ENCODE data around the gene ZDHHC9.

ZDHHC9 gene

DNA sequence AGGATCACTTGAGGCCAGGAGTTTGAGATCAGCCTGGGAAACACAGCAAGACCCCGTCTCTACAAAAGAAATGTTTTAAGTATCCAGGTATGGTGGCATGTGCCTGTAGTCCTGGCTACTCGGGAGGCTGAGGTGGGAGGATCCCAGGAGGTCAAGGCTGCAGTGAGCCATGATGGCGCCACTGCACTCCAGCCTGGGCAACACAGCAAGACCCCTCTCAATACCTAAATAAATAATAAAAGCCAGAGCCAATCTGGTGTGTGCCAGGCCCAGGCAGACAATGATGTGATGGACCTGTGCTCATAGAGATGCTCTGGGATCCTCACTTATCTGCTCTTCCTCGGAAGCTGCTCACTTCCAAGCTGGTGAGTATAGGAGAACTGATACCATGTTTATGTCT, 82.1 kb downstream of the ZDHHC9 start:
- Histone ChIP-seq H4K20me1 (ENCODE audit: low read depth, low read length) (no peaks in the 10 kb centered on the region), H3F3A (ENCODE audit: insufficient read depth) (no peaks in the 10 kb centered on the region), H3K4me3 (ENCODE audit: insufficient read depth, low read length, poor library complexity, severe bottlenecking) (no peak overlapping the region), H3K36me3 (ENCODE audit: low read length) (no peaks in the 10 kb centered on the region), H3K27me3 (ENCODE audit: low read length) (no peaks in the 10 kb centered on the region), H3K4me2 (ENCODE audit: low read depth, low read length, poor library complexity, severe bottlenecking) (no peak overlapping the region), H3K9ac (ENCODE audit: low read length) (no peak overlapping the region), H3K9me3 (ENCODE audit: insufficient read depth, low read length) (no peaks in the 10 kb centered on the region), H3K9me2 (replicated peaks; ENCODE audit: insufficient read depth, low read length) (no peaks in the 10 kb centered on the region), H3K27ac (ENCODE audit: low read depth, low read length) (no peak overlapping the region), H2AFZ (ENCODE audit: low read depth, low read length, severe bottlenecking) (no peak overlapping the region), H3K79me2 (ENCODE audit: insufficient read depth, low read length) (no peaks in the 10 kb centered on the region)
- no peak for TF ChIP-seq EZH2phosphoT487 (conservative IDR thresholded peaks at IDR 0.05; ENCODE audit: low read length)
- TF ChIP-seq, protein P1, sequence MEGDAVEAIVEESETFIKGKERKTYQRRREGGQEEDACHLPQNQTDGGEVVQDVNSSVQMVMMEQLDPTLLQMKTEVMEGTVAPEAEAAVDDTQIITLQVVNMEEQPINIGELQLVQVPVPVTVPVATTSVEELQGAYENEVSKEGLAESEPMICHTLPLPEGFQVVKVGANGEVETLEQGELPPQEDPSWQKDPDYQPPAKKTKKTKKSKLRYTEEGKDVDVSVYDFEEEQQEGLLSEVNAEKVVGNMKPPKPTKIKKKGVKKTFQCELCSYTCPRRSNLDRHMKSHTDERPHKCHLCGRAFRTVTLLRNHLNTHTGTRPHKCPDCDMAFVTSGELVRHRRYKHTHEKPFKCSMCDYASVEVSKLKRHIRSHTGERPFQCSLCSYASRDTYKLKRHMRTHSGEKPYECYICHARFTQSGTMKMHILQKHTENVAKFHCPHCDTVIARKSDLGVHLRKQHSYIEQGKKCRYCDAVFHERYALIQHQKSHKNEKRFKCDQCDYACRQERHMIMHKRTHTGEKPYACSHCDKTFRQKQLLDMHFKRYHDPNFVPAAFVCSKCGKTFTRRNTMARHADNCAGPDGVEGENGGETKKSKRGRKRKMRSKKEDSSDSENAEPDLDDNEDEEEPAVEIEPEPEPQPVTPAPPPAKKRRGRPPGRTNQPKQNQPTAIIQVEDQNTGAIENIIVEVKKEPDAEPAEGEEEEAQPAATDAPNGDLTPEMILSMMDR (IDR thresholded peaks at IDR 0.05; ENCODE audit: insufficient read depth, low read length, poor library complexity, severe bottlenecking): no peak

DNA sequence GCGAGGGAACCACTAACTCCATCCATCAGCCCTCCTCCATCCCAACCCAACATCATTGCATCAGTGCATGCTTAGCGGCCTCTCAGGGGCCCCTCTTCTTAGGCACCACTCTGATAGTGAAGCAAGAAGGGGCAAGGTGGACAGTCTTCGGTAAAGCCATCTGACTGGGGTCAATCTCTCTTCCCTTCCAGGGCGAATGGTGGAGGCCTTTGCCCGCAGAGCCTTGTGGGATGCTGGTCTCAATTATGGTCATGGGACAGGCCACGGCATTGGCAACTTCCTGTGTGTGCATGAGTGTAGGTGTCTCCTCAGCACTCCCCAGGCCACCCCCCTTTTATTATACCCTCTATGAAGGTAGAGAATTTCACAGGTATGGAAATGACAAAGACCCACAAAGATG, 82.7 kb downstream of the ZDHHC9 start:
- Histone ChIP-seq H3K36me3 (ENCODE audit: low read length) (no peaks in the 10 kb centered on the region), H3K79me2 (ENCODE audit: insufficient read depth, low read length) (no peaks in the 10 kb centered on the region), H3K9me3 (ENCODE audit: insufficient read depth, low read length) (no peaks in the 10 kb centered on the region), H3K4me2 (ENCODE audit: low read depth, low read length, poor library complexity, severe bottlenecking) (no peak overlapping the region), H3F3A (ENCODE audit: insufficient read depth) (no peaks in the 10 kb centered on the region), H4K20me1 (ENCODE audit: low read depth, low read length) (no peaks in the 10 kb centered on the region), H3K27ac (ENCODE audit: low read depth, low read length) (no peak overlapping the region), H3K27me3 (ENCODE audit: low read length) (no peaks in the 10 kb centered on the region), H3K9me2 (replicated peaks; ENCODE audit: insufficient read depth, low read length) (no peaks in the 10 kb centered on the region), H3K9ac (ENCODE audit: low read length) (no peak overlapping the region), H2AFZ (ENCODE audit: low read depth, low read length, severe bottlenecking) (no peak overlapping the region), H3K4me3 (ENCODE audit: insufficient read depth, low read length, poor library complexity, severe bottlenecking) (no peak overlapping the region)
- TF ChIP-seq EZH2phosphoT487 (conservative IDR thresholded peaks at IDR 0.05; ENCODE audit: low read length): no peak
- TF ChIP-seq, protein P1 (IDR thresholded peaks at IDR 0.05; ENCODE audit: insufficient read depth, low read length, poor library complexity, severe bottlenecking): no peak

DNA sequence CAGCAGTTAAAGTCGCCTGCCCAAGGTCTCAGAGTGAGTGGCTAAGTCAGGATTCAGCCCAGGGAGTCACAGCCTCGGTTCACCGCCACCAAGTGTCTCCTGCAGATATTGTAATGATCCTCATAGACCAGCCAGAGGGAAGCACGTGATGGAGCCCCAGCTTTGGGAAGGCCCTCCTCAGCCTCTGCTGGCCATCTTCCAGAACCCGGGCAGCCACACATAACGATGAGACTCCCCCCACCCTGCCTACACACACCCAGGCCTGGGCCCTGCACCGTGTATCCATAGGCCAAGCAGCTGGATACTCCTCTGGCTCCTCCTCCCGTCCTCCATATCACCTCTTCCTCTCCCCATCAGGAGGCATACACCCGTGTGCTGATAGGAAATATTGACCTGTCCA, 83.5 kb downstream of the ZDHHC9 start:
- no peak overlapping the region for H2AFZ ChIP-seq (ENCODE audit: low read depth, low read length, severe bottlenecking)
- H3K27ac ChIP-seq (ENCODE audit: low read depth, low read length): no peak overlapping the region
- no peak overlapping the region for H3K4me3 ChIP-seq (ENCODE audit: insufficient read depth, low read length, poor library complexity, severe bottlenecking)

More for the DNA sequence above, 83.5 kb downstream of the ZDHHC9 start:
- no peak overlapping the region for H3K9ac ChIP-seq (ENCODE audit: low read length)
- H3K9me2 ChIP-seq (replicated peaks; ENCODE audit: insufficient read depth, low read length): no peaks in the 10 kb centered on the region
- no peaks in the 10 kb centered on the region for H3K36me3 ChIP-seq (ENCODE audit: low read length)
- TF ChIP-seq EZH2phosphoT487 (conservative IDR thresholded peaks at IDR 0.05; ENCODE audit: low read length): no peak
- TF ChIP-seq, protein P1 (IDR thresholded peaks at IDR 0.05; ENCODE audit: insufficient read depth, low read length, poor library complexity, severe bottlenecking): no peak
- no peaks in the 10 kb centered on the region for H3F3A ChIP-seq (ENCODE audit: insufficient read depth)
- no peaks in the 10 kb centered on the region for H4K20me1 ChIP-seq (ENCODE audit: low read depth, low read length)
- no peak overlapping the region for H3K4me2 ChIP-seq (ENCODE audit: low read depth, low read length, poor library complexity, severe bottlenecking)
- H3K79me2 ChIP-seq (ENCODE audit: insufficient read depth, low read length): no peaks in the 10 kb centered on the region
- H3K9me3 ChIP-seq (ENCODE audit: insufficient read depth, low read length): no peaks in the 10 kb centered on the region
- H3K27me3 ChIP-seq (ENCODE audit: low read length): no peaks in the 10 kb centered on the region
